K562 (cell line): Measurements from ENCODE around the gene KNCN. TPM values are rescaled to one million over a fixed set of nuclear protein-coding genes. Genes with fewer than 3 reads are reported as not detected.

Experiments
- ATAC-seq: fragments of 200-7000 bp; cut with Tn5 transposase; 3 replicates; pipeline ENCODE4 v1.9.1; 2020; ENCODE audit warnings: moderate library complexity
- BruUV-seq: library from RNA; stranded (reverse); fragments of 400-500 nt; replicated peaks from 2 replicates; lab custom pipeline; 2021; lab: Mats Ljungman, UMichigan
- CTCF ChIA-PET: fragments of 300-600 bp; formaldehyde crosslinking; extraction: SDS; loops from one replicate; lab custom pipeline; 2021; ENCODE audit warnings: low intra/inter-chr PET ratio; lab: Yijun Ruan, JAX
- POLR2A ChIA-PET: fragments of 300-600, 350-650 bp; sonication (Branson Sonifier 250); formaldehyde crosslinking; extraction: SDS; loops from one replicate; lab custom pipeline; 2021; ENCODE audit warnings: antibody characterized with exemption, inconsistent platforms; lab: Yijun Ruan, JAX
- DNase-seq, 4 experiments: peaks; one replicate each; pipeline versions ENCODE4 v3.0.0 to v3.0.0-alpha.2; 2011 to 2018; ENCODE audit warnings: low spot score in 3 of 4, mixed read lengths in 3 of 4; ENCODE audit errors: extremely low read depth in 1 of 4
- FAIRE-seq: peaks from 2 replicates; lab custom pipeline; 2011; peaks lifted over from hg19 to GRCh38; lab: Jason Lieb, UNC
- H2AFZ ChIP-seq: 2 replicates; pipeline ENCODE4 v1.6.0; 2011; ENCODE audit warnings: low read depth, low read length, control low read depth, inconsistent platforms
- H3K27ac ChIP-seq: fragments of 200-600 bp; 3 replicates; pipeline ENCODE4 v1.8.0; 2011; ENCODE audit warnings: low read depth, mild to moderate bottlenecking, control low read depth, inconsistent platforms, low read length, moderate library complexity, mixed read lengths; ENCODE audit errors: extremely low read depth
- H3K27me3 ChIP-seq, 2 experiments: fragments of 300-600 bp in 1 of 2; 2 replicates in 1 of 2; 3 replicates in 1 of 2; pipeline versions ENCODE4 v1.6.0 to v1.8.0; 2011; ENCODE audit warnings: inconsistent platforms in 2 of 2, low read length in 2 of 2, mild to moderate bottlenecking in 1 of 2, mixed read lengths in 1 of 2, moderate library complexity in 1 of 2; ENCODE audit not compliant: control insufficient read depth in 2 of 2, insufficient read depth in 2 of 2
- H3K36me3 ChIP-seq: fragments of 300-600 bp; 3 replicates; pipeline ENCODE4 v1.8.0; 2011; ENCODE audit warnings: mild to moderate bottlenecking, low read length, inconsistent platforms; ENCODE audit not compliant: control insufficient read depth, insufficient read depth
- H3K4me1 ChIP-seq, 2 experiments: fragments of 200-600 bp in 1 of 2; replicated peaks in 1 of 2; 2 replicates in 1 of 2; 3 replicates in 1 of 2; pipeline versions ENCODE4 v1.5.1 to v1.8.0; 2011; ENCODE audit warnings: inconsistent platforms in 2 of 2, low read length in 2 of 2, mild to moderate bottlenecking in 1 of 2, mixed read lengths in 1 of 2, moderate library complexity in 1 of 2; ENCODE audit not compliant: control insufficient read depth in 2 of 2, insufficient read depth in 2 of 2
- H3K4me2 ChIP-seq: 2 replicates; pipeline ENCODE4 v1.6.1; 2011; ENCODE audit warnings: low read length, control low read depth, inconsistent platforms, mixed read lengths; ENCODE audit not compliant: insufficient read depth
- H3K4me3 ChIP-seq: fragments of 200-600 bp; sonication (generic), shearing (Covaris generic); 2 replicates; pipeline ENCODE4 v1.5.1; 2016; ENCODE audit warnings: control low read depth, inconsistent platforms
- H3K79me2 ChIP-seq: fragments of 200-600 bp; 3 replicates; pipeline ENCODE4 v1.8.0; 2011; ENCODE audit warnings: low read length, inconsistent platforms; ENCODE audit not compliant: control insufficient read depth, insufficient read depth
- H3K9ac ChIP-seq, 2 experiments: 2 replicates each; pipeline versions ENCODE4 v1.6.0 to v1.6.1; 2011; ENCODE audit warnings: low read depth in 2 of 2, low read length in 2 of 2, control low read depth in 1 of 2, inconsistent platforms in 1 of 2, mild to moderate bottlenecking in 1 of 2, mixed read lengths in 1 of 2; ENCODE audit not compliant: insufficient read depth in 1 of 2
- H3K9me1 ChIP-seq: one replicate; pipeline ENCODE4 v1.6.0; 2011; ENCODE audit warnings: inconsistent platforms, mild to moderate bottlenecking, low read length, moderate library complexity; ENCODE audit not compliant: control insufficient read depth, insufficient read depth
- H3K9me3 ChIP-seq: replicated peaks from 2 replicates; pipeline ENCODE4 v1.5.1; 2011; ENCODE audit warnings: low read depth, low read length, inconsistent platforms; ENCODE audit not compliant: control insufficient read depth, insufficient read depth
- H4K20me1 ChIP-seq: replicated peaks from 2 replicates; pipeline ENCODE4 v1.6.1; 2011; ENCODE audit warnings: low read length, inconsistent platforms, mixed read lengths; ENCODE audit not compliant: control insufficient read depth, insufficient read depth
- CLOCK ChIP-seq: fragments of 250-450 bp; sonication (Bioruptor Pico); IDR thresholded peaks from 2 replicates; pipeline ENCODE4 v1.4.0; 2020; ENCODE audit warnings: mild to moderate bottlenecking, moderate library complexity, borderline replicate concordance
- SMAD3 ChIP-seq: fragments of 450-650 bp; formaldehyde crosslinking; conservative IDR thresholded peaks from 2 replicates; pipeline ENCODE4 v1.4.0; 2020; ENCODE audit warnings: mild to moderate bottlenecking
- THAP12 ChIP-seq: fragments of 250-450 bp; sonication (Bioruptor Pico); IDR thresholded peaks from 2 replicates; pipeline ENCODE4 v1.9.0; 2021; ENCODE audit warnings: mild to moderate bottlenecking, inconsistent platforms
- WGBS: fragments of 100-300 bp; shearing (Covaris generic); methylation state at CpG from one replicate; pipeline ENCODE4 v1.1.6; 2016; ENCODE audit warnings: low coverage, mixed read lengths; ENCODE audit not compliant: insufficient coverage; ENCODE audit errors: missing lambda C conversion rate; 5-methylcytosine and 5-hydroxymethylcytosine counted together
- in situ Hi-C: fragments of 300-500 bp; cut with MboI; formaldehyde crosslinking; loops from 4 replicates; pipeline ENCODE4 v1.15.0; 2018; ENCODE audit warnings: inconsistent platforms, mixed read lengths
- intact Hi-C: fragments of 100-400 bp; cut with micrococcal nuclease; formaldehyde crosslinking; loops from 2 replicates; pipeline ENCODE4 v1.14.2; 2022
- polyA plus RNA-seq, 8 experiments: library from polyadenylated mRNA; depleted of rRNA in 4 of 8; stranded (reverse) in 5 of 8; unstranded in 3 of 8; fragments of >200 nt; fragmentation: Nextera tagmentation in 2 of 8; fragmentation: Illumina TruSeq in 1 of 8; extraction: Ambion mirVana in 2 of 8; extraction: Trizol in 1 of 8; gene quantifications; 2 replicates each; pipeline versions ENCODE4 v1.2.1 to v1.2.3, GENCODE V29; 2011 to 2014; ENCODE audit warnings: inconsistent platforms in 1 of 8, missing spikeins in 1 of 8
- total RNA-seq, 7 experiments: library from RNA; depleted of rRNA in 6 of 7; stranded (reverse); fragments of >200 nt in 6 of 7; fragmentation: Illumina TruSeq in 2 of 7; extraction: Trizol in 2 of 7; gene quantifications; 2 replicates each; pipeline versions ENCODE4 v1.2.1 to v1.2.3, GENCODE V29; 2011 to 2021; ENCODE audit warnings: low replicate concordance in 1 of 7

The KNCN gene
- total and polyA plus RNA-seq, 9 of the 15 experiments (the other 6 are each of a cell fraction or from before 2014, with no cell fraction given), result not detected

GRCh38 chr1:46576596-46576995 lies 25.1 kb upstream of the KNCN start:
- no peak for TF ChIP-seq CLOCK (CRISPR knock-in tag)
- no peak for TF ChIP-seq SMAD3 (CRISPR knock-in tag)
- TF ChIP-seq THAP12 (CRISPR knock-in tag), result 0 out of 2 replicates have a peak, but pooled peaks have one; percentile 25

More at GRCh38 chr1:46576596-46576995, 25.1 kb upstream of the KNCN start:
- 82% methylated on average over 6 of the region's 6 CpGs for WGBS
- DNase-seq (no peak), FAIRE-seq (no peak), ATAC-seq (no peak)
- H3K4me1 ChIP-seq, result peaks cover 0 to 11% of the 10 kb centered on the region in 2 experiments; a peak in 3 of 5 replicates
- H3K36me3 ChIP-seq, result peaks cover 41% of the 10 kb centered on the region
- no peak overlapping the region for H3K4me2 ChIP-seq
- H3K79me2 ChIP-seq, result no peaks in the 10 kb centered on the region
- H4K20me1 ChIP-seq, result no peaks in the 10 kb centered on the region
- no peaks in the 10 kb centered on the region for H3K9me1 ChIP-seq
- in situ Hi-C loops, result no loop called here
- intact Hi-C loops, result no loop called here
- no peaks in the 10 kb centered on the region for H3K27me3 ChIP-seq
- CTCF ChIA-PET, result no interaction called here
- POLR2A ChIA-PET, result interaction anchor here (0.6 to 1.4 kb wide), 4 partner anchors 14 to 953 kb away, joined by 3 to 5 read pairs (median 4); no protein-coding TSS in a partner anchor
- H3K9me3 ChIP-seq, result no peaks in the 10 kb centered on the region
- H2AFZ ChIP-seq, result no peak overlapping the region
- BruUV-seq, result no TSS peak
- no peak overlapping the region for H3K4me3 ChIP-seq
- peak overlapping the region in 1 of 2 experiments; percentile 28; a peak in 1 of 4 replicates for H3K9ac ChIP-seq
- no peak overlapping the region for H3K27ac ChIP-seq
